ENCODE results near the gene CD163L1. TPM values are rescaled to one million over a fixed set of nuclear protein-coding genes. Genes with fewer than 3 reads are reported as not detected.
"Not testable (repeated sequence)": the region's sequence is repeated elsewhere in the genome, so short reads cannot be mapped to it uniquely, and the experiment has no call there.

The CD163L1 gene
- total RNA-seq, 1 donor from 2014 or later, result 4.5 TPM

- H3K27me3 ChIP-seq (ENCODE audit: low read depth), result no peaks in the 10 kb centered on the region
Measured at GRCh38 chr12:7448099-7448498, 4.1 kb upstream of the CD163L1 start.

GRCh38 chr12:7444537-7444936, 584 bp upstream of the CD163L1 start:
- ATAC-seq (no peak), DNase-seq (no peak)
- Histone ChIP-seq H3K27ac (no peak overlapping the region), H3K27me3 (ENCODE audit: low read depth) (peaks cover 17% of the 10 kb centered on the region), H3K9me3 (no peaks in the 10 kb centered on the region), H3K4me1 (no peaks in the 10 kb centered on the region), H3K36me3 (no peaks in the 10 kb centered on the region), H3K4me3 (no peak overlapping the region)
- TF ChIP-seq, protein P1, sequence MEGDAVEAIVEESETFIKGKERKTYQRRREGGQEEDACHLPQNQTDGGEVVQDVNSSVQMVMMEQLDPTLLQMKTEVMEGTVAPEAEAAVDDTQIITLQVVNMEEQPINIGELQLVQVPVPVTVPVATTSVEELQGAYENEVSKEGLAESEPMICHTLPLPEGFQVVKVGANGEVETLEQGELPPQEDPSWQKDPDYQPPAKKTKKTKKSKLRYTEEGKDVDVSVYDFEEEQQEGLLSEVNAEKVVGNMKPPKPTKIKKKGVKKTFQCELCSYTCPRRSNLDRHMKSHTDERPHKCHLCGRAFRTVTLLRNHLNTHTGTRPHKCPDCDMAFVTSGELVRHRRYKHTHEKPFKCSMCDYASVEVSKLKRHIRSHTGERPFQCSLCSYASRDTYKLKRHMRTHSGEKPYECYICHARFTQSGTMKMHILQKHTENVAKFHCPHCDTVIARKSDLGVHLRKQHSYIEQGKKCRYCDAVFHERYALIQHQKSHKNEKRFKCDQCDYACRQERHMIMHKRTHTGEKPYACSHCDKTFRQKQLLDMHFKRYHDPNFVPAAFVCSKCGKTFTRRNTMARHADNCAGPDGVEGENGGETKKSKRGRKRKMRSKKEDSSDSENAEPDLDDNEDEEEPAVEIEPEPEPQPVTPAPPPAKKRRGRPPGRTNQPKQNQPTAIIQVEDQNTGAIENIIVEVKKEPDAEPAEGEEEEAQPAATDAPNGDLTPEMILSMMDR (IDR thresholded peaks at IDR 0.05), result no peak
- intact Hi-C loops (cut with DNase I), result no loop called here

More at GRCh38 chr12:7448099-7448498, 4.1 kb upstream of the CD163L1 start:
- Histone ChIP-seq H3K9me3 (no peaks in the 10 kb centered on the region), H3K36me3 (no peaks in the 10 kb centered on the region), H3K4me3 (no peak overlapping the region), H3K27ac (no peak overlapping the region), H3K4me1 (no peaks in the 10 kb centered on the region)
- ATAC-seq (no peak), DNase-seq (no peak)
- intact Hi-C loops (cut with DNase I), result no loop called here
- TF ChIP-seq, protein P1 (IDR thresholded peaks at IDR 0.05), result no peak

DNA sequence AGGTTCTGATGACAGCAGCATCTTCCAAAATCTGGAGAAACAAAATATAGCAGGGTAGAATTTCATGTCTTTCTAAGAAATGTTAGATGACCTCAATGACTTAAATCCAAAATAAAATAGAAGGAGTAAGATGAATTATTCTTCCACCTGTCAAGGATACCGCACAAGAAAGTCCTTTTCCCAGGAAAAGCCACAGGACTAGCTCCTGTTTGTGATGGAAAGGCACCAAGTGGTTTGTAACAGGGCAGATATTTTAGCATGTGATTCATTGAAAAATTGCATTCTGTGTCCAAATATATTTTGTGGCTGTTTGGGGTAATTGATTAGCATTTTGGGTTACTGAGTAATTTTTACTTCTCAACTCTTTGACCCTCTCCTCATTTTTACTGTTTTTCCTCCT, 2.7 kb downstream of the CD163L1 start:
- intact Hi-C loops (cut with DNase I), result no loop called here
- Histone ChIP-seq H3K27me3 (ENCODE audit: low read depth) (peaks cover 17% of the 10 kb centered on the region), H3K9me3 (no peaks in the 10 kb centered on the region), H3K4me1 (no peaks in the 10 kb centered on the region), H3K4me3 (no peak overlapping the region), H3K27ac (no peak overlapping the region), H3K36me3 (no peaks in the 10 kb centered on the region)
- DNase-seq (no peak), ATAC-seq (no peak)
- TF ChIP-seq, protein P1 (IDR thresholded peaks at IDR 0.05), result no peak

DNA sequence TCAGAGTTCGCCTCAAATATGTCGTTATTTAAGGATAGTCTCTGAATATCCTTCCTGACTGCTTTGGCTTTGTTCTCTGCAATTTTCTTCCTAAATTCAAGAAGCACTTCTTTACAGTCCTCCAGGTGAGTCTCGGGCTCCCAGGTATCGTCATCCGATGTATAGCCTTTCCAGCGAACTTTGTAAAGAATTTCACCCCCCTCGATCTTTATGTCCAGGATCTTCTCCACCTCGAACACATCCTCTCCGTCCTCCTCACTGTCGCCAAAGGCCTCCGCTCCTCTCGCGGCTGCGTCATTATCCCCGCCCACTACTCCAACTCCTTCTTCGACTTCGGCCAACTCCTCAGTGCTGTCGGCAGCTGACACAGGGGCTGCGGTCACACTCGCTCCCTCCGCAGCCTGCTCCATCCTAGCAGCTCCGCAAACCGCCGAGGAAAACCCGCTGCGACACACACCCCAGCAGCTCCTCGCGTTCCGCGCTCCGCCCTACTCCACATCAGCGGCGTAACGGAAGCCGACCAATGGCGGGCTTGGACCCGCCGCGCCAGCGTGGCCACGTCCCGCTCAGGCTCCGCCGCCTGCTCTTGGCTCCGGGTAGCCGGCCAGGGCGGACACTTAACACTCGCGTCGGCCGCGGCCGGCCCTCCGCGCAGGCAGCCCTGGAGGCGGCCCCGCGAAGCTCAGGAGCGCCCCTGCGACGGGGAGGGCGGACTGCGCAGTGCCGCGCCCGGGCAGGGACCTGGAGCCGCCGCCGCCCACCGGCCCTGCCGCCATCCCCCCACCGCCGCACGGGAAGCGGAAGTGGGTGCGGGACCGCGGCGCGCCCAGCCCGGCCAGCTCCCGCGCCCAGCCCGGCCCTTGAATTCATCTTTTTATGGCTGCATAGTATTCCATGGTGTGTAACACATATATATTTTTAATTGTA, 4.1 kb downstream of the CD163L1 start:
- peak overlapping the region; percentile 22 for H3K4me3 ChIP-seq
- intact Hi-C loops (cut with DNase I), result no loop called here
- H3K4me1 ChIP-seq, result no peaks in the 10 kb centered on the region
- peak; percentile 61 for DNase-seq
- no peaks in the 10 kb centered on the region for H3K36me3 ChIP-seq
- peaks cover 17% of the 10 kb centered on the region for H3K27me3 ChIP-seq (ENCODE audit: low read depth)
- peak; percentile 86 to 97 for ATAC-seq
- TF ChIP-seq, protein P1 (IDR thresholded peaks at IDR 0.05), result no peak
- no peak overlapping the region for H3K27ac ChIP-seq
- H3K9me3 ChIP-seq, result no peaks in the 10 kb centered on the region

GRCh38 chr12:7438291-7438995, 5.5 kb downstream of the CD163L1 start:
- H3K4me1 ChIP-seq; H3K36me3 ChIP-seq; ATAC-seq; H3K27ac ChIP-seq; H3K9me3 ChIP-seq; intact Hi-C loops (cut with DNase I); DNase-seq; H3K4me3 ChIP-seq: not testable (repeated sequence)
- H3K27me3 ChIP-seq (ENCODE audit: low read depth), result peaks cover 17% of the 10 kb centered on the region

- H3K36me3 ChIP-seq; H3K4me1 ChIP-seq; H3K27ac ChIP-seq; ATAC-seq; H3K9me3 ChIP-seq; H3K4me3 ChIP-seq; DNase-seq; intact Hi-C loops (cut with DNase I): not testable (repeated sequence)
- peaks cover 17% of the 10 kb centered on the region for H3K27me3 ChIP-seq (ENCODE audit: low read depth)
Measured at GRCh38 chr12:7437494-7437893, 6.5 kb downstream of the CD163L1 start.

Data from lower lobe of right lung (tissue), 2 donors.